Heart left ventricle (tissue), 16 donors: ENCODE data around the gene SORL1. TPM values are rescaled to one million over a fixed set of nuclear protein-coding genes. Genes with fewer than 3 reads are reported as not detected.

Experiments used
- ATAC-seq, 4 donors: fragments of 200-7000 bp; cut with Tn5 transposase; one replicate each; pipeline ENCODE4 v1.9.1; 2020 to 2022; ENCODE audit warnings: moderate library complexity in 4 of 4, mild to moderate bottlenecking in 3 of 4, moderate number of reproducible peaks in 1 of 4
- DNase-seq, 5 donors: peaks; one replicate each; pipeline ENCODE4 v3.0.0-alpha.2; 2020
- H3K27ac ChIP-seq, 12 donors: fragments of 200-600 bp; sonication (generic) in 4 of 12; one replicate each; pipeline versions ENCODE4 v1.5.0 to v1.8.0; 2016 to 2022; ENCODE audit warnings: mild to moderate bottlenecking in 2 of 12
- H3K27me3 ChIP-seq, 9 donors: fragments of 200-600 bp; sonication (generic) in 2 of 9; one replicate each; pipeline versions ENCODE4 v1.5.1 to v1.8.0; 2016 to 2022; ENCODE audit warnings: mild to moderate bottlenecking in 3 of 9
- H3K36me3 ChIP-seq, 9 donors: fragments of 200-600 bp; sonication (generic) in 2 of 9; one replicate each; pipeline versions ENCODE4 v1.5.0 to v1.8.0; 2018 to 2022; ENCODE audit warnings: mild to moderate bottlenecking in 2 of 9
- H3K4me1 ChIP-seq, 12 donors: fragments of 200-600 bp; sonication (generic) in 4 of 12; one replicate each; pipeline versions ENCODE4 v1.5.0 to v1.8.0; 2016 to 2022; ENCODE audit warnings: mild to moderate bottlenecking in 3 of 12
- H3K4me3 ChIP-seq, 12 donors: fragments of 200-600 bp; sonication (generic) in 4 of 12; one replicate each; pipeline versions ENCODE4 v1.5.0 to v1.8.0; 2017 to 2022; ENCODE audit warnings: mild to moderate bottlenecking in 9 of 12, moderate library complexity in 4 of 12
- H3K9me3 ChIP-seq, 12 donors: fragments of 200-600 bp; sonication (generic) in 4 of 12; one replicate each; pipeline versions ENCODE4 v1.5.0 to v1.8.0; 2016 to 2022; ENCODE audit warnings: mild to moderate bottlenecking in 1 of 12
- CTCF ChIP-seq, 12 donors: fragments of 200-600 bp; sonication (generic) in 4 of 12; IDR thresholded peaks; one replicate each; pipeline versions ENCODE4 v1.5.0 to v1.8.0; 2018 to 2022; ENCODE audit warnings: antibody characterized with exemption in 12 of 12, mild to moderate bottlenecking in 5 of 12
- POLR2A ChIP-seq, 2 donors: fragments of 450-650 bp; IDR thresholded peaks; one replicate each; pipeline ENCODE4 v1.6.1; 2017; ENCODE audit warnings: antibody characterized with exemption in 2 of 2, mild to moderate bottlenecking in 2 of 2, moderate library complexity in 2 of 2
- WGBS, 4 donors: extraction: QIAGEN DNeasy Blood & Tissue Kit in 2 of 4; methylation state at CpG; one replicate each; pipeline versions ENCODE4 v1.1.5 to v1.1.7; 2013 to 2018; 5-methylcytosine and 5-hydroxymethylcytosine counted together
- intact Hi-C, 10 donors: fragments of 100-400 bp; cut with DNase I; formaldehyde crosslinking; loops; one replicate each; pipeline versions ENCODE4 v1.11.1 to v1.14.2; 2022
- polyA plus RNA-seq, 2 donors: library from polyadenylated mRNA; stranded (reverse); fragments of 200-250 nt; gene quantifications; one replicate each; pipeline ENCODE4 v1.2.3, GENCODE V29; 2013
- total RNA-seq, 9 donors: library from RNA; depleted of rRNA in 2 of 9; stranded (reverse); fragments of >200 nt in 2 of 9; fragmentation: NEBNext Ultra II Directional in 3 of 9; extraction: Animal tissue kit (Norgen Biotek cat#: 25700) in 3 of 9; gene quantifications; one replicate each; pipeline versions ENCODE4 v1.1.0 to v1.2.4, GENCODE V29; 2016 to 2023
- donor health status: ischemic (EF 13 %, LVEDD 7.1; RV severe dilation, severe dysfunction).
- donor health status: healthy with polysubstance abuse.
- donor health status: DM: no; HTN: yes; CAD: no.
- donor health status: DM: no; HTN: no; CAD: no.
- donor health status: ischemic (EF 25% LVEDD 6.9; RV normal size, moderate dysfunction).
- donor health status: ischemic (EF 25% LVEDD 5.7; RV mildly dilated, moderate dysfunction).
- donor health status: healthy.
- donor health status: DM: yes; HTN: yes; CAD: no.
- donor health status: ischemic (EF 35%, LVEDD 5.7; RV mildly dilated, moderate dysfunction).
- donor health status: nonischemic (EF 11% LVEDD 7.7; RV severe dilation, severe dysfunction).
- donor health status: DM: yes; HTN: yes; CAD: no.
- donor health status: PGD.
- donor health status: ischemic (EF 29% LVEDD 5.4; RV normal size, mild dysfunction).
- donor health status: nonischemic (EF 23%, LVEDD 6.1; RV moderate dilation, normal function).

The SORL1 gene
- total and polyA plus RNA-seq, 11 donors, result 0.72 to 20.5 (median 5.2) TPM

- TF ChIP-seq POLR2A (IDR thresholded peaks at IDR 0.05), result no peak
- no peak for TF ChIP-seq CTCF (IDR thresholded peaks at IDR 0.05)
- peaks cover 0 to 19% (median 0%) of the 10 kb centered on the region in 9 donors for H3K36me3 ChIP-seq
- ATAC-seq, result no peak
- H3K9me3 ChIP-seq, result peaks cover 0 to 5% (median 0%) of the 10 kb centered on the region in 12 donors
- H3K27ac ChIP-seq, result no peak overlapping the region
- no peak for DNase-seq
- intact Hi-C loops, result no loop called here
- 80 to 86% (median 81%) methylated on average over 9 of the region's 9 CpGs for WGBS, 4 donors
- H3K4me1 ChIP-seq, result no peaks in the 10 kb centered on the region
- no peaks in the 10 kb centered on the region for H3K27me3 ChIP-seq
- H3K4me3 ChIP-seq, result no peak overlapping the region
These were observed 60.7 kb downstream of the SORL1 start for GRCh38 chr11:121512468-121513465.

GRCh38 chr11:121513807-121514206, 61.7 kb downstream of the SORL1 start:
- Histone ChIP-seq H3K27ac (no peak overlapping the region), H3K4me1 (no peaks in the 10 kb centered on the region), H3K9me3 (no peaks in the 10 kb centered on the region), H3K4me3 (no peak overlapping the region), H3K27me3 (no peaks in the 10 kb centered on the region), H3K36me3 (peaks cover 0 to 17% (median 0%) of the 10 kb centered on the region in 9 donors)
- no peak for TF ChIP-seq CTCF (IDR thresholded peaks at IDR 0.05)
- no peak for TF ChIP-seq POLR2A (IDR thresholded peaks at IDR 0.05)
- no peak for DNase-seq
- intact Hi-C loops, result no loop called here
- 80 to 86% (median 82%) methylated on average over 11 of the region's 11 CpGs for WGBS, 4 donors
- no peak for ATAC-seq

GRCh38 chr11:121514432-121515334, 62.6 kb downstream of the SORL1 start:
- 87 to 92% (median 91%) methylated on average over 17 of the region's 17 CpGs for WGBS, 4 donors
- DNase-seq (no peak), ATAC-seq (no peak)
- no peak for TF ChIP-seq POLR2A (IDR thresholded peaks at IDR 0.05)
- no peak for TF ChIP-seq CTCF (IDR thresholded peaks at IDR 0.05)
- H3K27me3 ChIP-seq, result no peaks in the 10 kb centered on the region
- no peaks in the 10 kb centered on the region for H3K9me3 ChIP-seq
- H3K27ac ChIP-seq, result no peak overlapping the region
- intact Hi-C loops, result no loop called here
- H3K36me3 ChIP-seq, result peaks cover 0 to 16% (median 0%) of the 10 kb centered on the region in 9 donors
- no peak overlapping the region for H3K4me3 ChIP-seq
- no peaks in the 10 kb centered on the region for H3K4me1 ChIP-seq

GRCh38 chr11:121515335-121515671, 63.2 kb downstream of the SORL1 start:
- Histone ChIP-seq H3K27me3 (no peaks in the 10 kb centered on the region), H3K36me3 (peaks cover 0 to 16% (median 0%) of the 10 kb centered on the region in 9 donors), H3K4me1 (peaks cover 0 to 4% (median 0%) of the 10 kb centered on the region in 12 donors), H3K9me3 (no peaks in the 10 kb centered on the region), H3K27ac (no peak overlapping the region), H3K4me3 (no peak overlapping the region)
- WGBS, 4 donors, result 71 to 84% (median 78%) methylated on average over 2 of the region's 2 CpGs
- DNase-seq (no peak), ATAC-seq (no peak)
- TF ChIP-seq CTCF (IDR thresholded peaks at IDR 0.05) (no peak), POLR2A (IDR thresholded peaks at IDR 0.05) (no peak)
- intact Hi-C loops, result no loop called here
